HL-60 (cell line): Measurements from ENCODE around the gene HAL.

Experiments used
- DNase-seq, 2 experiments: peaks; one replicate each; pipeline ENCODE4 v3.0.0-alpha.2; 2010 to 2020; ENCODE audit warnings: low read depth in 1 of 2, low spot score in 1 of 2
- H3K27ac ChIP-seq: fragments of 250-450 bp; sonication (Bioruptor Pico); replicated peaks from 2 replicates; pipeline ENCODE4 v1.5.1; 2020; ENCODE audit warnings: mild to moderate bottlenecking, moderate library complexity
- H3K27me3 ChIP-seq: fragments of 250-450 bp; sonication (Bioruptor Pico); 2 replicates; pipeline ENCODE4 v1.5.1; 2021; ENCODE audit warnings: mild to moderate bottlenecking, moderate library complexity; ENCODE audit not compliant: insufficient read depth, poor library complexity, severe bottlenecking
- H3K4me3 ChIP-seq: replicated peaks from 2 replicates; pipeline ENCODE4 v1.5.1; 2011; ENCODE audit warnings: mild to moderate bottlenecking, control low read depth, low read length; ENCODE audit not compliant: insufficient read depth
- CTCF ChIP-seq: IDR thresholded peaks from one replicate; pipeline ENCODE4 v1.5.1; 2011; ENCODE audit warnings: low read length, control low read depth, inconsistent platforms; ENCODE audit not compliant: insufficient read depth
- GABPA ChIP-seq: IDR thresholded peaks from 2 replicates; pipeline ENCODE4 v1.6.1; 2012; ENCODE audit warnings: low read depth
- POLR2AphosphoS5 ChIP-seq: IDR thresholded peaks from 2 replicates; pipeline ENCODE4 v1.6.1; 2012; ENCODE audit warnings: low read depth
- REST ChIP-seq: IDR thresholded peaks from 2 replicates; pipeline ENCODE4 v1.6.1; 2012; ENCODE audit warnings: low read depth; ENCODE audit not compliant: insufficient replicate concordance
- SPI1 ChIP-seq: IDR thresholded peaks from 2 replicates; pipeline ENCODE4 v1.6.1; 2012; ENCODE audit warnings: low read depth, mild to moderate bottlenecking, borderline replicate concordance

HAL gene

GRCh38 chr12:96025518-96025917 is 29.4 kb upstream of the HAL start:
- no peak for DNase-seq
- no peak overlapping the region for H3K4me3 ChIP-seq
- TF ChIP-seq POLR2AphosphoS5: no peak
- no peak for TF ChIP-seq SPI1
- no peak for TF ChIP-seq REST
- TF ChIP-seq GABPA: no peak
- no peak for TF ChIP-seq CTCF
- H3K27me3 ChIP-seq: no peaks in the 10 kb centered on the region
- H3K27ac ChIP-seq: no peak overlapping the region

- no peaks in the 10 kb centered on the region for H3K27me3 ChIP-seq
- no peak overlapping the region for H3K27ac ChIP-seq
- no peak overlapping the region for H3K4me3 ChIP-seq
- DNase-seq: no peak
- TF ChIP-seq GABPA (no peak), CTCF (no peak), POLR2AphosphoS5 (no peak), REST (no peak), SPI1 (no peak)
These were observed 24.3 kb upstream of the HAL start for GRCh38 chr12:96020314-96021003.

GRCh38 chr12:96015672-96016071 is 19.5 kb upstream of the HAL start:
- TF ChIP-seq CTCF: no peak
- TF ChIP-seq REST: no peak
- no peak for TF ChIP-seq POLR2AphosphoS5
- TF ChIP-seq SPI1: no peak
- no peak for TF ChIP-seq GABPA
- Histone ChIP-seq H3K27ac (no peak overlapping the region), H3K4me3 (no peak overlapping the region), H3K27me3 (no peaks in the 10 kb centered on the region)
- no peak for DNase-seq
